ENCODE results near the gene DCAF5.

DNA sequence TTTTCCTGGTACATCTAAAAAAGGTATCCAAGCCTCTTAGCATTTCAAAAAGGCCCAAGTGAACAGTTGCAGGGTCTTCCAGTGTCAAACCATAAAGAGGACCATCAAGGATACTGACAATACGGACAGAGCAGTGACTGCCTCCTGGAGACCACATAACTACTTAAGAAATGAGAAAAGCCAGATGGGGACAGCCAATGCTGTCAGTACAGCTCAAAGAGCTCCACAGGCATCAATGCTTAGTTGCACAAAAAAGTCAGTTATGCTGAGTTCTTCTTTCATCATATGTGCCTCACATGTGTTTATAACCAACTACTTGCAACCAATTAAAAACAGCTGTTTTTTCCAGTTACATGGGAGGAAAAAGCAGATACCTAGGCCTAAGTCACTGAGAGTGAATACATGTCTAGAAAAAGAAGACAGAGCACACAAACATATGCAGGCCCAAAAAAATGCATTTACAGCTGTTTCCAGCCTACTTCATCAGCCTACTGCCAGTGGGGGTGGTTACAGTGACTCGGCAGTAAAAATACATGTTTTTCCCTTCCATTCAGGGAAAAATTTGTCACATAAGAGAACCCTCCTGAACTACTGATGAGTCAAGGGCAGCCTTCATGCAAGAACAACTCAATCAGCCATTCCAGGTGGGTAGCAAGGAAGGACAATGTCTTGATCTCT lies 84.0 kb downstream of the DCAF5 start:
- TF ChIP-seq CTCF (IDR thresholded peaks at IDR 0.05) (no peak), POLR2A (IDR thresholded peaks at IDR 0.05) (no peak)
